Measurements from ENCODE around the gene NAP1L1. TPM values are rescaled to one million over a fixed set of nuclear protein-coding genes. Genes with fewer than 3 reads are reported as not detected.

NAP1L1 gene
- total RNA-seq, 1 experiment from 2014 or later: 946 TPM

GRCh38 chr12:76083904-76084862, at the start of gene NAP1L1 (continued):
- TF ChIP-seq MYBL2 (CRISPR knock-in tag; IDR thresholded peaks at IDR 0.05) (0 out of 2 replicates have a peak, but pooled peaks have one; percentile 36), ATF2 (CRISPR knock-in tag; IDR thresholded peaks at IDR 0.05; ENCODE audit: borderline replicate concordance, low read depth) (0 out of 2 replicates have a peak, but pooled peaks have one; percentile 25), ETV6 (CRISPR knock-in tag; IDR thresholded peaks at IDR 0.05) (no peak), FOXJ3 (CRISPR knock-in tag; IDR thresholded peaks at IDR 0.05; ENCODE audit: borderline replicate concordance) (no peak), USF1 (CRISPR knock-in tag; IDR thresholded peaks at IDR 0.05) (peak; percentile 45), ZNF671 (CRISPR knock-in tag; IDR thresholded peaks at IDR 0.05) (no peak), CREB1 (CRISPR knock-in tag; IDR thresholded peaks at IDR 0.05) (no peak), FOXK1 (CRISPR knock-in tag; IDR thresholded peaks at IDR 0.05) (peak; percentile 65), RELA (CRISPR knock-in tag; IDR thresholded peaks at IDR 0.05; ENCODE audit: borderline replicate concordance) (no peak), ZNF532 (CRISPR knock-in tag; IDR thresholded peaks at IDR 0.05; ENCODE audit: borderline replicate concordance) (no peak), CBFB (CRISPR knock-in tag; IDR thresholded peaks at IDR 0.05; ENCODE audit: low read depth) (no peak), SP1 (CRISPR knock-in tag; conservative IDR thresholded peaks at IDR 0.05) (peak; percentile 64), GABPB1 (CRISPR knock-in tag; IDR thresholded peaks at IDR 0.05) (no peak), JUN (CRISPR knock-in tag; IDR thresholded peaks at IDR 0.05) (peak; percentile 81), ARID4B (CRISPR knock-in tag; IDR thresholded peaks at IDR 0.05; ENCODE audit: borderline replicate concordance) (peak; percentile 26; the same call in 1 of the 2 replicates), FOXP4 (CRISPR knock-in tag; IDR thresholded peaks at IDR 0.05) (peak; percentile 60; the same call in 1 of the 2 replicates), IRF1 (CRISPR knock-in tag; IDR thresholded peaks at IDR 0.05) (no peak), ZNF232 (CRISPR knock-in tag; IDR thresholded peaks at IDR 0.05) (0 out of 2 replicates have a peak, but pooled peaks have one; percentile 48), STAT6 (CRISPR knock-in tag; conservative IDR thresholded peaks at IDR 0.05; ENCODE audit: low read depth) (no peak)

Measured in WTC11 (cell line).